ENCODE results near the gene CBARP.
A peak's percentile ranks its signal among the peaks of the same experiment; 100 is the strongest.

Gene CBARP

GRCh38 chr19:1211494-1212234 lies 26.1 kb downstream of the CBARP start (continued):
- TF ChIP-seq PRDM6 (tag by site-specific recombination; IDR thresholded peaks at IDR 0.05) (no peak), ZNF629 (tag by site-specific recombination; IDR thresholded peaks at IDR 0.05) (no peak), ZNF266 (tag by site-specific recombination; IDR thresholded peaks at IDR 0.05; ENCODE audit: low read depth) (no peak), ZNF398 (tag by site-specific recombination; IDR thresholded peaks at IDR 0.05) (no peak), ZIC2 (tag by site-specific recombination; IDR thresholded peaks at IDR 0.05) (peak; percentile 56), ZBTB8A (tag by site-specific recombination; IDR thresholded peaks at IDR 0.05) (peak; percentile 95), KLF17 (tag by site-specific recombination; IDR thresholded peaks at IDR 0.05) (no peak), ZBTB11 (tag by site-specific recombination; conservative IDR thresholded peaks at IDR 0.05; ENCODE audit: low read depth) (no peak), PATZ1 (tag by site-specific recombination; IDR thresholded peaks at IDR 0.05) (peak; percentile 15; the same call in 1 of the 2 replicates), TRIM28 (IDR thresholded peaks at IDR 0.05; ENCODE audit: borderline replicate concordance, low read length) (no peak), ZNF174 (tag by site-specific recombination; IDR thresholded peaks at IDR 0.05) (no peak), ZNF768 (tag by site-specific recombination; IDR thresholded peaks at IDR 0.05) (no peak), ZNF341 (tag by site-specific recombination; IDR thresholded peaks at IDR 0.05; ENCODE audit: low read depth) (peak; percentile 60), ZNF350 (tag by site-specific recombination; IDR thresholded peaks at IDR 0.05) (no peak), ZNF2 (tag by site-specific recombination; IDR thresholded peaks at IDR 0.05) (no peak), ZNF449 (tag by site-specific recombination; IDR thresholded peaks at IDR 0.05) (no peak), BCL6B (tag by site-specific recombination; IDR thresholded peaks at IDR 0.05) (no peak), ZNF24 (tag by site-specific recombination; IDR thresholded peaks at IDR 0.05) (no peak), ZFHX2 (tag by site-specific recombination; conservative IDR thresholded peaks at IDR 0.05) (peak; percentile 83), SETDB1 (IDR thresholded peaks at IDR 0.05; ENCODE audit: insufficient read length, low read length) (no peak), ZNF19 (tag by site-specific recombination; IDR thresholded peaks at IDR 0.05; ENCODE audit: low read depth) (no peak), ZNF391 (tag by site-specific recombination; IDR thresholded peaks at IDR 0.05; ENCODE audit: borderline replicate concordance, low read depth) (no peak), ZNF354C (tag by site-specific recombination; IDR thresholded peaks at IDR 0.05; ENCODE audit: borderline replicate concordance, low read depth) (no peak), ZNF555 (tag by site-specific recombination; conservative IDR thresholded peaks at IDR 0.05) (no peak), ZNF473 (tag by site-specific recombination; IDR thresholded peaks at IDR 0.05) (no peak), OVOL3 (tag by site-specific recombination; IDR thresholded peaks at IDR 0.05) (no peak), KLF8 (tag by site-specific recombination; IDR thresholded peaks at IDR 0.05) (no peak)

Data from HEK293 (cell line).